Thoracic aorta (tissue), 2 donors: ENCODE measurements around the gene HOXB6. TPM values are rescaled to one million over a fixed set of nuclear protein-coding genes. Genes with fewer than 3 reads are reported as not detected.

Source experiments
- ATAC-seq: fragments of 150-250 bp; one replicate; pipeline ENCODE4 v1.8.0; 2017; ENCODE audit warnings: low read depth; ENCODE audit not compliant: insufficient number of reproducible peaks, low FRiP score
- DNase-seq: peaks from one replicate; pipeline ENCODE4 v3.0.0-alpha.2; 2020; ENCODE audit warnings: low spot score
- H3K27ac ChIP-seq, 2 donors: fragments of 200-600 bp; sonication (generic); 1 replicate in 1 of 2; 2 replicates in 1 of 2; pipeline ENCODE4 v1.5.1; 2016; ENCODE audit warnings: mild to moderate bottlenecking in 2 of 2, moderate library complexity in 2 of 2
- H3K27me3 ChIP-seq: fragments of 200-600 bp; sonication (generic); replicated peaks from 2 replicates; pipeline ENCODE4 v1.6.0; 2016; ENCODE audit warnings: mild to moderate bottlenecking; ENCODE audit not compliant: insufficient read depth
- H3K36me3 ChIP-seq: fragments of 200-600 bp; sonication (generic); one replicate; pipeline ENCODE4 v1.5.1; 2016
- H3K4me1 ChIP-seq, 2 donors: fragments of 200-600 bp; sonication (generic); 1 replicate in 1 of 2; 2 replicates in 1 of 2; pipeline versions ENCODE4 v1.5.1 to v1.6.0; 2016; ENCODE audit warnings: low read depth in 2 of 2, mild to moderate bottlenecking in 1 of 2; ENCODE audit not compliant: control insufficient read depth in 1 of 2
- H3K4me3 ChIP-seq: fragments of 200-600 bp; sonication (generic); 2 replicates; pipeline ENCODE4 v1.5.1; 2016; ENCODE audit warnings: mild to moderate bottlenecking
- H3K9me3 ChIP-seq: fragments of 200-600 bp; sonication (generic); 2 replicates; pipeline ENCODE4 v1.5.1; 2016
- total RNA-seq, 2 donors: library from RNA; depleted of rRNA; stranded (reverse); fragments of >200 nt; gene quantifications; one replicate each; pipeline versions ENCODE4 v1.1.0 to v1.2.3, GENCODE V29; 2016
- TF ChIP-seq, protein P1 (sequence below): fragments of 200-600 bp; sonication (generic); IDR thresholded peaks from one replicate; pipeline ENCODE4 v1.5.1; 2019; ENCODE audit warnings: antibody characterized with exemption

HOXB6 gene
- total RNA-seq, 2 donors from 2014 or later: 4.2 to 9.9 TPM

GRCh38 chr17:48596000-48596734 is 8.6 kb downstream of the HOXB6 start:
- Histone ChIP-seq H3K4me3 (peak overlapping the region; percentile 84), H3K27ac (no peak overlapping the region), H3K9me3 (no peaks in the 10 kb centered on the region), H3K4me1 (peaks cover 5 to 29% of the 10 kb centered on the region in 2 donors), H3K36me3 (peaks cover 8% of the 10 kb centered on the region), H3K27me3 (no peaks in the 10 kb centered on the region)
- no peak for ATAC-seq
- TF ChIP-seq, protein P1, sequence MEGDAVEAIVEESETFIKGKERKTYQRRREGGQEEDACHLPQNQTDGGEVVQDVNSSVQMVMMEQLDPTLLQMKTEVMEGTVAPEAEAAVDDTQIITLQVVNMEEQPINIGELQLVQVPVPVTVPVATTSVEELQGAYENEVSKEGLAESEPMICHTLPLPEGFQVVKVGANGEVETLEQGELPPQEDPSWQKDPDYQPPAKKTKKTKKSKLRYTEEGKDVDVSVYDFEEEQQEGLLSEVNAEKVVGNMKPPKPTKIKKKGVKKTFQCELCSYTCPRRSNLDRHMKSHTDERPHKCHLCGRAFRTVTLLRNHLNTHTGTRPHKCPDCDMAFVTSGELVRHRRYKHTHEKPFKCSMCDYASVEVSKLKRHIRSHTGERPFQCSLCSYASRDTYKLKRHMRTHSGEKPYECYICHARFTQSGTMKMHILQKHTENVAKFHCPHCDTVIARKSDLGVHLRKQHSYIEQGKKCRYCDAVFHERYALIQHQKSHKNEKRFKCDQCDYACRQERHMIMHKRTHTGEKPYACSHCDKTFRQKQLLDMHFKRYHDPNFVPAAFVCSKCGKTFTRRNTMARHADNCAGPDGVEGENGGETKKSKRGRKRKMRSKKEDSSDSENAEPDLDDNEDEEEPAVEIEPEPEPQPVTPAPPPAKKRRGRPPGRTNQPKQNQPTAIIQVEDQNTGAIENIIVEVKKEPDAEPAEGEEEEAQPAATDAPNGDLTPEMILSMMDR: no peak
- no peak for DNase-seq

GRCh38 chr17:48595278-48595999 is 9.3 kb downstream of the HOXB6 start:
- Histone ChIP-seq H3K27ac (no peak overlapping the region), H3K36me3 (peaks cover 8% of the 10 kb centered on the region), H3K4me3 (no peak overlapping the region), H3K9me3 (no peaks in the 10 kb centered on the region), H3K27me3 (no peaks in the 10 kb centered on the region), H3K4me1 (peaks cover 5 to 29% of the 10 kb centered on the region in 2 donors)
- TF ChIP-seq, protein P1: no peak
- no peak for ATAC-seq
- DNase-seq: no peak

DNA sequence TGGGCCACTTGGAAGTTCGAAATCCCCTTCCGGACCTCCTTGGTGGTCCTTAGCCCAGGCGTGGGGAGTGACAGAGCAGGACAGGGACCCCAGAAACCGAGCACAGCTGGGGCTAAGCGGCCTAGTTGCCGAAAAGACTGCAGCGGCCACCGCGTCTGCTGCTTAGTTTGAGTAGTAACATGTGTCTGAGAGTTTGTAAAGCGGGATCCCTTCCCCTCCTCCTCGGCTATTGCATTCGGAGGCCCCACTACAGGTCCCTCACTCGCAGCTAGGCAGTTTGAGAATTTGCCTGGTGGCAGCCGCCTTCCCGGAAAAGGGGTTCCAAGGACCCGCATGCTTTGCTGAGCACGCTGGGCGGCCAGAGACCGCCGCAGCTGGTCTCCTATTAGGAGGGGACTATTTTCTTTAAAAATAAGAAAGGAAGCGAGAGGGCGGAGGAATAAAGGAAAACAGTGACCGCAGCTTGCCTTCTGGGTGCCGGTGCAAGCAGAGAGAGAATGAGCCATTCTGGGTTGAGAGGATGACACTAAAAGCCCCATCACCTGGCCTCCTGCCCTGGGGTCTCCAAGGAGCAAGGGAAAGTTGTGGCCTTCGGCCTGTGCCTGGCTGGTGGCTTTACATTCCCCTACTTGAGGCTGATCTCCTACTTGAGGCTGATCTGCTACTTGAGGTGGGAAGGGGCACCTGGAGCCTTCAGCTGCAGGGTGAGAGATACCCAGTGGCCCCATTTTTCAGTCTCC is 10.1 kb downstream of the HOXB6 start:
- Histone ChIP-seq H3K4me1 (peaks cover 5 to 29% of the 10 kb centered on the region in 2 donors), H3K9me3 (no peaks in the 10 kb centered on the region), H3K36me3 (peaks cover 8% of the 10 kb centered on the region), H3K27me3 (no peaks in the 10 kb centered on the region), H3K4me3 (no peak overlapping the region), H3K27ac (peak overlapping the region in 1 of 2 donors; percentile 8)
- DNase-seq: no peak
- ATAC-seq: no peak
- TF ChIP-seq, protein P1: no peak

DNA sequence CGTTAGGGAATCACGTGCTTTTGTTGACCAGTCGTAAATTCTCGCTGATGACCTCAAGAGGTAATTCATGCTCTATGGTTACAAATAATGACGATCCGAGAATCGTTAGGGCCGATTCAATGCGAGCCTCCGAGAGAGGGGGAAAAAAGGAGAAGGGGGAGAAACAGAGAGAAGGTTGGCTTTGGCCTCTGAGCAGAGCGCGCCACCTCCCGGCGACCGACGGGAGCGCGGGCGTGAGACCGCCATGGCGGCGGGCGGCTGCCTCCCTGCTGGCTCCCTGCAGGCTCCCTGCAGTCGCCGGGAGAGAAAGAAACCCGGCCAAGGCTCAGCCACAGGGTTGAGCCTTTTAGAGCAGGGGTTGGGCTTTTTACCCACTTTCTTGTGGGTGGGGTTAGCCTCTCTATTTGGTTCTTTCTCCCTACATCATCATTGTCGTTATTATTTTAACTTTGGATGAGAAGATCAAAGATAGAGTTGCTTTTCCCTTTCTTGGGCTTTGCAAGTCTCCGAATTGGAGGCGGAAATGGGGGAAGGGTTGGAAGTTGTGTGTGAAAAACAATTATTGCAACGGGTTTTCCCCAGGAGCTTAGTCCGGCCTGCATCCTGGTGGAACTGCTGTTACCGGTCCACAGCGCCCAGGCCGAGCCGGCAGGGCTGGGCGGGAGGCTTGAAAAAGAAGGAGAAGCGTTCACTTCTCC is 10.8 kb downstream of the HOXB6 start:
- Histone ChIP-seq H3K4me1 (peaks cover 5 to 29% of the 10 kb centered on the region in 2 donors), H3K27me3 (no peaks in the 10 kb centered on the region), H3K36me3 (peaks cover 8% of the 10 kb centered on the region), H3K27ac (peak overlapping the region in 1 of 2 donors; percentile 8), H3K9me3 (no peaks in the 10 kb centered on the region), H3K4me3 (peak overlapping the region; percentile 72)
- DNase-seq (no peak), ATAC-seq (peak; percentile 37)
- TF ChIP-seq, protein P1: peak; percentile 96
